T-cell (primary cell): ENCODE results near the gene SF3B6. TPM values are rescaled to one million over a fixed set of nuclear protein-coding genes. Genes with fewer than 3 reads are reported as not detected.
"Not testable (repeated sequence)": the region's sequence is repeated elsewhere in the genome, so short reads cannot be mapped to it uniquely, and the experiment has no call there.

Source experiments
- ATAC-seq, 4 experiments: fragments of 200-7000 bp in 3 of 4; fragments of 150-1000 bp in 1 of 4; cut with Tn5 transposase; replicated peaks in 1 of 4; 1 replicate in 3 of 4; 2 replicates in 1 of 4; pipeline ENCODE4 v1.10.0; 2021; ENCODE audit warnings: moderate library complexity in 3 of 4, mild to moderate bottlenecking in 2 of 4, moderate number of reproducible peaks in 1 of 4
- CTCF ChIA-PET, 2 donors: fragments of 300-600 bp; sonication (Branson Sonifier 250); formaldehyde crosslinking; loops; one replicate each; lab custom pipeline; 2022; ENCODE audit warnings: antibody characterized with exemption in 2 of 2; lab: Charles Lee
- POLR2A ChIA-PET, 2 donors: fragments of 300-600 bp; sonication (Branson Sonifier 250); formaldehyde crosslinking; loops; one replicate each; lab custom pipeline; 2022; ENCODE audit warnings: antibody characterized with exemption in 2 of 2; lab: Charles Lee
- DNase-seq, 35 experiments: peaks; one replicate each; pipeline versions ENCODE4 v3.0.0 to v3.0.0-alpha.2; 2013 to 2023
- H3K27ac ChIP-seq: one replicate; pipeline ENCODE4 v1.5.1; 2013; ENCODE audit warnings: low read length
- H3K27me3 ChIP-seq, 2 experiments: replicated peaks in 1 of 2; 1 replicate in 1 of 2; 2 replicates in 1 of 2; pipeline versions ENCODE4 v1.6.1 to v1.7.0; 2013; ENCODE audit warnings: low read length in 1 of 2, mixed read lengths in 1 of 2; ENCODE audit not compliant: control insufficient read depth in 2 of 2, insufficient read depth in 2 of 2; ENCODE audit errors: extremely low read depth in 1 of 2
- H3K36me3 ChIP-seq, 2 donors: 1 replicate in 1 of 2; 2 replicates in 1 of 2; pipeline versions ENCODE4 v1.6.1 to v1.7.0; 2013; ENCODE audit warnings: low read length in 1 of 2; ENCODE audit not compliant: control insufficient read depth in 2 of 2, insufficient read depth in 1 of 2; ENCODE audit errors: extremely low read depth in 1 of 2
- H3K4me1 ChIP-seq, 2 experiments: 1 replicate in 1 of 2; 2 replicates in 1 of 2; pipeline versions ENCODE4 v1.6.1 to v1.7.0; 2013; ENCODE audit warnings: low read length in 2 of 2, mixed read lengths in 1 of 2; ENCODE audit not compliant: insufficient read depth in 2 of 2, control insufficient read depth in 1 of 2; ENCODE audit errors: extremely low read depth in 1 of 2
- H3K4me3 ChIP-seq, 2 donors: 1 replicate in 1 of 2; 2 replicates in 1 of 2; pipeline versions ENCODE4 v1.5.1 to v1.7.0; 2013; ENCODE audit warnings: mild to moderate bottlenecking in 2 of 2, low read length in 1 of 2, moderate library complexity in 1 of 2; ENCODE audit not compliant: control insufficient read depth in 1 of 2; ENCODE audit errors: extremely low read depth in 1 of 2
- H3K9me3 ChIP-seq: 2 replicates; pipeline ENCODE4 v1.7.0; 2013
- H3K27ac Mint-ChIP-seq, 2 donors: one replicate each; pipeline ENCODE4 v1.8.0; 2020 to 2021; ENCODE audit warnings: mild to moderate bottlenecking in 2 of 2, mixed read lengths in 2 of 2
- H3K27me3 Mint-ChIP-seq, 2 donors: one replicate each; pipeline ENCODE4 v1.8.0; 2021 to 2022; ENCODE audit warnings: mixed read lengths in 2 of 2
- H3K36me3 Mint-ChIP-seq: one replicate; pipeline ENCODE4 v1.8.0; 2021; ENCODE audit warnings: mixed read lengths
- H3K4me1 Mint-ChIP-seq, 3 donors: one replicate each; pipeline ENCODE4 v1.8.0; 2020 to 2022; ENCODE audit warnings: mixed read lengths in 3 of 3, mild to moderate bottlenecking in 1 of 3
- H3K4me3 Mint-ChIP-seq, 3 donors: one replicate each; pipeline ENCODE4 v1.8.0; 2020 to 2022; ENCODE audit warnings: mild to moderate bottlenecking in 3 of 3, mixed read lengths in 3 of 3, moderate library complexity in 3 of 3
- H3K9me3 Mint-ChIP-seq, 3 donors: one replicate each; pipeline ENCODE4 v1.8.0; 2020 to 2022; ENCODE audit warnings: mixed read lengths in 3 of 3
- WGBS: methylation state at CpG from one replicate; pipeline ENCODE4 v1.1.5; 2013; ENCODE audit warnings: missing lambda C conversion rate; ENCODE audit not compliant: insufficient coverage; 5-methylcytosine and 5-hydroxymethylcytosine counted together
- total RNA-seq, 35 experiments: library from RNA in 6 of 35; stranded (reverse) in 6 of 35; fragments of 120-200 nt in 1 of 35; gene quantifications; one replicate each; pipeline versions ENCODE4 v1.2.1 to v1.2.4 and lab custom pipeline; 2013 to 2026

Gene SF3B6
- total RNA-seq, 5 donors from 2014 or later (not counting 1 experiment from before 2014, with no cell fraction given) = 43.7 to 53.0 (median 47.0) TPM

DNA sequence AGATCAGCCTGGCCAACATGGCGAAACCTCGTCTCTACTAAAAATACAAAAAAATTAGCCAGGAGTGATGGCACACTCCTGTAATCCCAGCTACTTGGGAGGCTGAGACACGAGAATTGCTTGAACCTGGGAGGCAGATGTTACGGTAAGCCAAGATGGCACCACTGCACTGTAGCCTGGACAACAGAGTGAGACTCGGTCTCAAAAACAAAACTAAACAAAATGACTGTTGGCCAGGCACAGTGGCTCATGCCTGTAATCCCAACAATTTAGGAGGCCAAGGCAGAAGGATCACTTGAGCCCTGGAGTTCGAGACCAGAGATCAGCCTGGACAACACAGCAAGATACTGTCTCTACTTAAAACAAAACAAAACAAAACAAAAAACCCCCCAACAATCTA lies 33.0 kb downstream of the SF3B6 start:
- ATAC-seq, POLR2A ChIA-PET, H3K27me3 Mint-ChIP-seq, H3K27ac Mint-ChIP-seq, H3K4me1 ChIP-seq, H3K27ac ChIP-seq, H3K9me3 Mint-ChIP-seq, H3K27me3 ChIP-seq, H3K9me3 ChIP-seq, H3K4me3 ChIP-seq, DNase-seq, H3K4me3 Mint-ChIP-seq: not testable (repeated sequence)
- Mint-ChIP-seq H3K4me1 (peaks cover 24 to 41% (median 32%) of the 10 kb centered on the region in 3 donors), H3K36me3 (peaks cover 13% of the 10 kb centered on the region)
- 92% methylated on average over 4 of the region's 6 CpGs for WGBS
- H3K36me3 ChIP-seq = peaks cover 7 to 11% of the 10 kb centered on the region in 2 donors
- CTCF ChIA-PET = interaction anchor here (0.7 kb wide), 2 partner anchors 17 to 778 kb away, joined by 3 read pairs; no protein-coding TSS in a partner anchor

DNA sequence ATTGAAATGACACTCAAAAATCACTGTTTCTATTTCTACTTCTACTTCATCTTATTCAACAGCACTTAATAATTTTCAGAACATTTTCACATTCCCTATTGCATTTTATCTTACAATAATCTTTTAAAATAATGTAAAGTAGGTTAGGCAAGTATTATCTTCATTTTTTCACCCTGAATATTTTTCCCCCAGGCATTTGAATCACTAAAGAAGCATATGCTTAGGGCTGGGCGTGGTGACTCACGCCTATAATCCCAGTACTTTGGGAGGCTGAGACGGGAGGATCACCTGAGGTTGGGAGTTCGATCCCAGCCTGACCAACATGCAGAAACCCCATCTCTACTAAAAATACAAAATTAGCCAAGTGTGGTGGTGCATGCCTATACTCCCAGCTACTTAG lies 35.6 kb downstream of the SF3B6 start:
- no peak overlapping the region for H3K27ac ChIP-seq
- ChIA-PET CTCF (interaction anchor here in 1 of 2 donors (0.6 kb wide), 1 partner anchor 789 kb away, joined by 3 read pairs; no protein-coding TSS in a partner anchor), POLR2A (no interaction called here)
- no CpG with 5 or more reads among the region's 4 CpGs for WGBS
- H3K4me1 Mint-ChIP-seq = peaks cover 15 to 40% (median 31%) of the 10 kb centered on the region in 3 donors
- H3K9me3 Mint-ChIP-seq = no peaks in the 10 kb centered on the region
- ATAC-seq = no peak
- H3K36me3 ChIP-seq = peaks cover 13 to 28% of the 10 kb centered on the region in 2 donors
- H3K4me3 ChIP-seq = no peak overlapping the region
- H3K27ac Mint-ChIP-seq = no peak overlapping the region
- no peaks in the 10 kb centered on the region for H3K9me3 ChIP-seq
- H3K4me3 Mint-ChIP-seq = no peak overlapping the region
- peaks cover 28% of the 10 kb centered on the region for H3K36me3 Mint-ChIP-seq
- no peaks in the 10 kb centered on the region for H3K27me3 Mint-ChIP-seq
- DNase-seq = no peak
- H3K4me1 ChIP-seq = peaks cover 0 to 3% of the 10 kb centered on the region in 2 experiments
- no peaks in the 10 kb centered on the region for H3K27me3 ChIP-seq

DNA sequence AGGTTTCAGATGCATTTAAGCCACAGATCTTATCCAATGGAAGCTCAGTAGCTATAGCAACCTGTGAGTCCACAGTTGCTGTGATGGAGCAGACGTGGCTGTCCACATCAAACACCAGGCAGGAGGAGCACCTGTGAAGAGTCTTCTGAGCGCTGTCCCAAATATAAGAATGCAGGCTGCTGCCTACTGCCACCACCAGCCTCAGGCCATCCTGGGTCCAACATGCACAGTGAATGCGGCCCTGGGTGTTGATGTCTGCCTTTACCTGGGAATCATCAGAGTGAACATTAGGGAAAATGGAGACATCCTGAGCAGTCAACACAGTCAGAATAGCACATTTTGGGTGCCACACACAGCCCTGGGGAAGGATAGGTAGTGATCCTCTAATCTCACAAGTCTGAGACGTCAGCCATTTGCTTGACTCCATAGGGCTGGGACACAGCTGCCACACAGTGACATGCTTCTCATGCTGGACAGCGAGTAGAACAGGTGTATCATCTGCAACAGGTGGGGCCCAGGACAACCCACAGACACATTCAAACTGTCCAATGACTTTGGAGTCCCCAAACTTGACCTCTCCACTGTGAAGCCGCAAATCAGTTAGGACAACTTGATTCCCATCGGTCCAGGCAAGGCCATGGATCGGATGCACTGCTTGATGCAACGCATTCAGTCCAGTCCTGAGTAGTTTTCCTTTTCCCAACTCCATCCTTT lies 37.2 kb downstream of the SF3B6 start:
- no peak for DNase-seq
- peaks cover 31% of the 10 kb centered on the region for H3K36me3 Mint-ChIP-seq
- H3K4me3 Mint-ChIP-seq = no peak overlapping the region
- 96% methylated on average over 4 of the region's 9 CpGs for WGBS
- Histone ChIP-seq H3K4me3 (no peak overlapping the region), H3K36me3 (peaks cover 13 to 28% of the 10 kb centered on the region in 2 donors), H3K9me3 (no peaks in the 10 kb centered on the region), H3K27me3 (no peaks in the 10 kb centered on the region), H3K4me1 (peaks cover 0 to 4% of the 10 kb centered on the region in 2 experiments), H3K27ac (no peak overlapping the region)
- ChIA-PET CTCF (no interaction called here), POLR2A (interaction anchor here in 1 of 2 donors (0.7 kb wide), 1 partner anchor 54 kb away, joined by 5 read pairs; no protein-coding TSS in a partner anchor)
- H3K9me3 Mint-ChIP-seq = no peaks in the 10 kb centered on the region
- peaks cover 12 to 37% (median 30%) of the 10 kb centered on the region in 3 donors for H3K4me1 Mint-ChIP-seq
- H3K27ac Mint-ChIP-seq = no peak overlapping the region
- H3K27me3 Mint-ChIP-seq = no peaks in the 10 kb centered on the region
- no peak for ATAC-seq

DNA sequence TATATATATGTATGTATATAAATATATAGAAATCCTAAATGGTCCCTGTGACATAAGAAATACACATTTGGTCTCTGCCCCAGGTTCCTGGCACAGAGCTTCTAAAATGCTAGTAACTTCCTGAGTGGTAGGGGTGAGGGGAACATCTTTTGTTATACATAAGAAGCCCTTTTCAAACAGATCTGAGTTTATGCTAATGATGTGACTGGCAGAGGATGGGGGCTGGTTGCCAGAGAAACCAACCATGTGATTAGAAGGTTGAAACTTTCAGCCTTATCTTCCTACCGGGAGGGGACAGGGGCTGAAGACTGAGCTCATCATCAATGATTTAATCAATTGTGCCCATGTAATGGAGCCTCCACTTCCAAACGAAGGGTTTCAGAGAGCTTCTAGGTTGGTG lies 49.9 kb downstream of the SF3B6 start:
- H3K27ac Mint-ChIP-seq = no peak overlapping the region
- H3K4me1 ChIP-seq = no peaks in the 10 kb centered on the region
- ChIA-PET POLR2A (no interaction called here), CTCF (interaction anchor here in 1 of 2 donors (0.5 kb wide), 2 partner anchors 9 to 17 kb away, joined by 3 read pairs; no protein-coding TSS in a partner anchor)
- H3K36me3 ChIP-seq = peaks cover 14 to 43% of the 10 kb centered on the region in 2 donors
- H3K36me3 Mint-ChIP-seq = peaks cover 55% of the 10 kb centered on the region
- 20% methylated on average over 1 of the region's 2 CpGs for WGBS
- H3K9me3 ChIP-seq = no peaks in the 10 kb centered on the region
- H3K9me3 Mint-ChIP-seq = no peaks in the 10 kb centered on the region
- H3K27me3 ChIP-seq = peaks cover 0 to 2% of the 10 kb centered on the region in 2 experiments
- DNase-seq (no peak), ATAC-seq (no peak)
- H3K4me1 Mint-ChIP-seq = no peaks in the 10 kb centered on the region
- no peak overlapping the region for H3K4me3 ChIP-seq
- H3K27me3 Mint-ChIP-seq = no peaks in the 10 kb centered on the region
- H3K4me3 Mint-ChIP-seq = no peak overlapping the region
- H3K27ac ChIP-seq = no peak overlapping the region

DNA sequence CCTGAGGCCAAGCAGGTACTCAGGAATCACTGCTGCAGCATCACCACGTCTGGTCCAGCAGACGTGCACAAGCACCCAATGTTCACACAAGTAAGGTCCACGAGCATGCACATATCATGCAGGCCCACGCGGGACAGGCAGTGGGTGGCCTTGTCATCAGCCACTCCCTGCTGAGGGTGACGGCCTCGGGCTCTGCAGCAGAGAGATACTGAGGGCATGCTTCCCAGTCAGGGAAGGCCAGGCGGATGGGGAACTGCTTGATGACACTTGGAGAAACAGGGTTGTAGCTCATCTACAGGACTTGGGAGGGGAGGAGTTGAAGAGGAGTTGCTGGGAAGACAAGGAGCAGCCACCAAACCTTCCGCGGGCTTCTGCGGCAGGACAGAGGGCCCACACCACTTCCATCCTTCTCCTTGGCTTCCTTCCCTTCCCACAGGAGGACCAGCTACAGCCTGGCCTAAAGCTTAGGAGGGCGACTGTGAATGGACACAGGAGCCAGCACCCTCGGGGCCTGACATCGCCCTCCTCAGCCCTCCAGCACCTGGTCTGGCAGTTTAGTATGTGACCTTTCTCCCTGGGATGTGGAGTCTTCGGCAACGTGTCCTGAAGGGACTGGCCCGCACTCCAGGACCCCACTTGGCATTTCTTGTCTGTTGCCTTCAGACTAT lies 51.0 kb downstream of the SF3B6 start:
- Mint-ChIP-seq H3K27ac (no peak overlapping the region), H3K4me1 (no peaks in the 10 kb centered on the region), H3K4me3 (no peak overlapping the region), H3K9me3 (no peaks in the 10 kb centered on the region), H3K36me3 (peaks cover 47% of the 10 kb centered on the region), H3K27me3 (no peaks in the 10 kb centered on the region)
- ChIA-PET POLR2A (no interaction called here), CTCF (no interaction called here)
- ATAC-seq (no peak), DNase-seq (no peak)
- H3K9me3 ChIP-seq = no peaks in the 10 kb centered on the region
- WGBS = 98% methylated on average over 15 of the region's 17 CpGs
- no peaks in the 10 kb centered on the region for H3K4me1 ChIP-seq
- H3K36me3 ChIP-seq = peaks cover 12 to 32% of the 10 kb centered on the region in 2 donors
- H3K27me3 ChIP-seq = peaks cover 0 to 2% of the 10 kb centered on the region in 2 experiments
- H3K4me3 ChIP-seq = no peak overlapping the region
- no peak overlapping the region for H3K27ac ChIP-seq

DNA sequence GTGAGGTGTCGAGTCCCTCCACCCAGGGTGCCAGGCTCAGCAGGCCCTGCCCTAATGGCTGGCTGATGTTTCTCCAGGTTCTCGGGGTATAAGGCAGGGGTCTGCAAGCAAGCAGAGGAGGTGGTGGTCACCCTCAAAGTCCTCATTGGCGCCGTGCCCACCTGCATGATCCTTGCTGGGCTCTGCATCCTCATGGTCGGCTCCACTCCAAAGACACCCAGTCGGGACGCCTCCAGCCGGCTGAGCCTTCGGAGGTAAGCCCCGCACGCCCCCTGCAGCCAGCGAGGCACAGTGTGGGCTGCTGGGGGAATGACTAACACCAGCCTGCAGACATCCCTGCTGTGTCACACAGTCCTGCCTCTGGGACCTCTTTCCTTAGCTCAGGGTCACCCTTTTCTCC lies 52.1 kb downstream of the SF3B6 start:
- 96% methylated on average over 7 of the region's 12 CpGs for WGBS
- ATAC-seq = no peak
- DNase-seq = no peak
- H3K4me1 Mint-ChIP-seq = no peaks in the 10 kb centered on the region
- no peaks in the 10 kb centered on the region for H3K9me3 ChIP-seq
- no peak overlapping the region for H3K27ac Mint-ChIP-seq
- no peak overlapping the region for H3K4me3 Mint-ChIP-seq
- peaks cover 6 to 21% of the 10 kb centered on the region in 2 donors for H3K36me3 ChIP-seq
- no peaks in the 10 kb centered on the region for H3K4me1 ChIP-seq
- no peak overlapping the region for H3K4me3 ChIP-seq
- peaks cover 0 to 2% of the 10 kb centered on the region in 2 experiments for H3K27me3 ChIP-seq
- peaks cover 36% of the 10 kb centered on the region for H3K36me3 Mint-ChIP-seq
- no peaks in the 10 kb centered on the region for H3K27me3 Mint-ChIP-seq
- no peak overlapping the region for H3K27ac ChIP-seq
- H3K9me3 Mint-ChIP-seq = no peaks in the 10 kb centered on the region
- ChIA-PET POLR2A (no interaction called here), CTCF (interaction anchor here in 1 of 2 donors (0.5 kb wide), 1 partner anchor 64 kb away, joined by 4 read pairs; no protein-coding TSS in a partner anchor)
